Measurements from ENCODE around the gene GPATCH1. TPM values are rescaled to one million over a fixed set of nuclear protein-coding genes. Genes with fewer than 3 reads are reported as not detected.

GPATCH1 gene
- total and polyA plus RNA-seq, 2 of the 4 experiments (the other 2 are of a cell fraction): 5.1 to 7.5 TPM

- Histone ChIP-seq H3K79me1 (ENCODE audit: low read depth in 1 of 2, low read length in 2 of 2) (no peaks in the 10 kb centered on the region), H3K9ac (ENCODE audit: low read depth, low read length) (no peak within 1 kb of the TSS), H2BK20ac (ENCODE audit: low read depth, low read length) (no peak within 1 kb of the TSS), H3K9me3 (ENCODE audit: control insufficient read depth, insufficient read depth, low read length) (no peaks in the 10 kb centered on the region), H4K20me1 (ENCODE audit: insufficient read depth, low read length) (no peaks in the 10 kb centered on the region), H2BK15ac (ENCODE audit: low read depth, low read length) (no peak within 1 kb of the TSS), H3K4me3 (ENCODE audit: insufficient read depth, low read depth, low read length) (no peak within 1 kb of the TSS), H2AFZ (replicated peaks; ENCODE audit: low read length, poor library complexity) (no peak within 1 kb of the TSS), H3K4me1 (ENCODE audit: control insufficient read depth, insufficient read depth, low read length) (peaks cover 2% of the 10 kb centered on the region; the same call in 1 of the 2 replicates), H3K27me3 (ENCODE audit: control insufficient read depth, insufficient read depth, low read length) (no peaks in the 10 kb centered on the region), H4K8ac (ENCODE audit: low read depth in 2 of 2, low read length in 2 of 2) (no peak within 1 kb of the TSS), H4K5ac (ENCODE audit: low read depth, low read length) (no peak within 1 kb of the TSS), H3K9me1 (ENCODE audit: insufficient read depth, low read length) (no peaks in the 10 kb centered on the region), H2AK9ac (replicated peaks; ENCODE audit: low read depth, low read length, poor library complexity) (no peak within 1 kb of the TSS), H2BK120ac (ENCODE audit: low read depth, low read length) (no peak within 1 kb of the TSS), H3K56ac (ENCODE audit: extremely low read depth, insufficient read depth, low read length) (no peak within 1 kb of the TSS), H3K4ac (ENCODE audit: low read depth, low read length) (no peak within 1 kb of the TSS), H3K36me3 (ENCODE audit: control insufficient read depth, insufficient read depth, low read length) (peaks cover 6% of the 10 kb centered on the region), H3K23ac (ENCODE audit: low read depth, low read length) (no peak within 1 kb of the TSS), H3K14ac (replicated peaks; ENCODE audit: low read depth, low read length) (no peak within 1 kb of the TSS), H2BK5ac (ENCODE audit: low read depth, low read length, poor library complexity, severe bottlenecking) (no peak within 1 kb of the TSS), H3K27ac (ENCODE audit: insufficient read depth, low read length) (no peak within 1 kb of the TSS), H4K91ac (ENCODE audit: insufficient read depth, low read depth, low read length) (no peak within 1 kb of the TSS), H2AK5ac (ENCODE audit: low read depth, low read length) (no peak within 1 kb of the TSS), H3K18ac (ENCODE audit: low read depth, low read length) (no peak within 1 kb of the TSS), H3K4me2 (ENCODE audit: low read depth, low read length) (no peak within 1 kb of the TSS)
- intact Hi-C loops (cut with micrococcal nuclease): no loop called here
- BruUV-seq (replicated peaks): no TSS peak
- WGBS, 2 experiments (ENCODE audit: extremely low coverage in 2 of 2, insufficient read length in 1 of 2): 89% methylated on average over 36 of the region's 43 CpGs; no CpG with 5 or more reads in 1 of the 2 experiments
- ChIA-PET CTCF (no interaction called here), POLR2A (ENCODE audit: unreplicated experiment) (no interaction called here)
- in situ Hi-C loops (cut with MboI; ENCODE audit: low sequenced_read_pairs): loop anchor here (10.0 kb wide), 1 partner anchor 53 kb away; no protein-coding TSS in a partner anchor
- TF ChIP-seq POLR2A (IDR thresholded peaks at IDR 0.05; ENCODE audit: low read depth, low read length) (no peak), RAD21 (IDR thresholded peaks at IDR 0.05; ENCODE audit: low read length) (no peak), MAFK (IDR thresholded peaks at IDR 0.05; ENCODE audit: low read depth, low read length) (no peak), CEBPB (IDR thresholded peaks at IDR 0.05; ENCODE audit: low read depth, low read length) (no peak), BHLHE40 (IDR thresholded peaks at IDR 0.05; ENCODE audit: low read depth, low read length) (no peak), RFX5 (IDR thresholded peaks at IDR 0.05; ENCODE audit: low read depth, low read length) (no peak), FOS (IDR thresholded peaks at IDR 0.05; ENCODE audit: low read depth, low read length) (no peak), CHD1 (IDR thresholded peaks at IDR 0.05; ENCODE audit: low read depth, low read length) (no peak)
- TF ChIP-seq, protein P1, sequence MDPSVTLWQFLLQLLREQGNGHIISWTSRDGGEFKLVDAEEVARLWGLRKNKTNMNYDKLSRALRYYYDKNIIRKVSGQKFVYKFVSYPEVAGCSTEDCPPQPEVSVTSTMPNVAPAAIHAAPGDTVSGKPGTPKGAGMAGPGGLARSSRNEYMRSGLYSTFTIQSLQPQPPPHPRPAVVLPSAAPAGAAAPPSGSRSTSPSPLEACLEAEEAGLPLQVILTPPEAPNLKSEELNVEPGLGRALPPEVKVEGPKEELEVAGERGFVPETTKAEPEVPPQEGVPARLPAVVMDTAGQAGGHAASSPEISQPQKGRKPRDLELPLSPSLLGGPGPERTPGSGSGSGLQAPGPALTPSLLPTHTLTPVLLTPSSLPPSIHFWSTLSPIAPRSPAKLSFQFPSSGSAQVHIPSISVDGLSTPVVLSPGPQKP (IDR thresholded peaks at IDR 0.05; ENCODE audit: borderline replicate concordance, low read depth, low read length): no peak
- TF ChIP-seq, protein P2, sequence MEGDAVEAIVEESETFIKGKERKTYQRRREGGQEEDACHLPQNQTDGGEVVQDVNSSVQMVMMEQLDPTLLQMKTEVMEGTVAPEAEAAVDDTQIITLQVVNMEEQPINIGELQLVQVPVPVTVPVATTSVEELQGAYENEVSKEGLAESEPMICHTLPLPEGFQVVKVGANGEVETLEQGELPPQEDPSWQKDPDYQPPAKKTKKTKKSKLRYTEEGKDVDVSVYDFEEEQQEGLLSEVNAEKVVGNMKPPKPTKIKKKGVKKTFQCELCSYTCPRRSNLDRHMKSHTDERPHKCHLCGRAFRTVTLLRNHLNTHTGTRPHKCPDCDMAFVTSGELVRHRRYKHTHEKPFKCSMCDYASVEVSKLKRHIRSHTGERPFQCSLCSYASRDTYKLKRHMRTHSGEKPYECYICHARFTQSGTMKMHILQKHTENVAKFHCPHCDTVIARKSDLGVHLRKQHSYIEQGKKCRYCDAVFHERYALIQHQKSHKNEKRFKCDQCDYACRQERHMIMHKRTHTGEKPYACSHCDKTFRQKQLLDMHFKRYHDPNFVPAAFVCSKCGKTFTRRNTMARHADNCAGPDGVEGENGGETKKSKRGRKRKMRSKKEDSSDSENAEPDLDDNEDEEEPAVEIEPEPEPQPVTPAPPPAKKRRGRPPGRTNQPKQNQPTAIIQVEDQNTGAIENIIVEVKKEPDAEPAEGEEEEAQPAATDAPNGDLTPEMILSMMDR (conservative IDR thresholded peaks at IDR 0.05; ENCODE audit: low read depth, low read length): no peak
- dilution Hi-C loops (cut with HindIII; ENCODE audit: low sequenced_read_pairs, unreplicated experiment): no loop called here
- no peak for ATAC-seq (ENCODE audit: low read depth)
- no peak for DNase-seq
Measured at GRCh38 chr19:33132021-33132420, 51.0 kb downstream of the GPATCH1 start, which contains the start of gene WDR88. Gene WDR88 (plus strand): TSS chr19:33132114. CDS start chr19:33132170, 56 bp downstream.

All from IMR-90 (cell line).